Kidney (tissue), 14 donors: ENCODE data around the gene MYO16. TPM values are rescaled to one million over a fixed set of nuclear protein-coding genes. Genes with fewer than 3 reads are reported as not detected.

ENCODE experiments used
- DNase-seq, 5 donors: peaks; one replicate each; pipeline ENCODE4 v3.0.0-alpha.2; 2013 to 2020
- FAIRE-seq: peaks from 2 replicates; lab custom pipeline; 2012; peaks lifted over from hg19 to GRCh38; lab: Jason Lieb, UNC
- H3K27ac ChIP-seq, 2 donors: one replicate each; pipeline ENCODE4 v1.7.0; 2013; ENCODE audit warnings: low read depth in 2 of 2, low read length in 2 of 2, inconsistent platforms in 1 of 2
- H3K27me3 ChIP-seq: one replicate; pipeline ENCODE4 v1.7.1; 2013; ENCODE audit warnings: low read length, inconsistent platforms; ENCODE audit not compliant: control insufficient read depth, insufficient read depth
- H3K36me3 ChIP-seq, 3 donors: one replicate each; pipeline versions ENCODE4 v1.7.0 to v1.7.1; 2013; ENCODE audit warnings: low read length in 3 of 3, control low read depth in 1 of 3, inconsistent platforms in 1 of 3; ENCODE audit not compliant: insufficient read depth in 3 of 3, control insufficient read depth in 2 of 3
- H3K4me1 ChIP-seq, 3 donors: one replicate each; pipeline versions ENCODE4 v1.7.0 to v1.7.1; 2013; ENCODE audit warnings: low read length in 3 of 3, inconsistent platforms in 1 of 3, low read depth in 1 of 3; ENCODE audit not compliant: control insufficient read depth in 2 of 3, insufficient read depth in 2 of 3
- H3K4me3 ChIP-seq, 3 donors: one replicate each; pipeline versions ENCODE4 v1.7.0 to v1.8.1; 2013; ENCODE audit warnings: low read length in 3 of 3, control low read depth in 1 of 3, inconsistent platforms in 1 of 3
- H3K9ac ChIP-seq, 3 donors: one replicate each; pipeline versions ENCODE4 v1.7.0 to v1.7.1; 2013; ENCODE audit warnings: low read length in 3 of 3, control low read depth in 1 of 3, inconsistent platforms in 1 of 3
- H3K9me3 ChIP-seq, 3 donors: one replicate each; pipeline versions ENCODE4 v1.7.0 to v1.7.1; 2013; ENCODE audit warnings: low read length in 3 of 3, control low read depth in 1 of 3, inconsistent platforms in 1 of 3; ENCODE audit not compliant: control insufficient read depth in 2 of 3, insufficient read depth in 1 of 3
- CTCF ChIP-seq: IDR thresholded peaks from 3 replicates; pipeline ENCODE4 v1.5.1; 2012; ENCODE audit warnings: mild to moderate bottlenecking, moderate library complexity, borderline replicate concordance; ENCODE audit not compliant: insufficient read depth; ENCODE audit errors: extremely low read depth
- intact Hi-C: fragments of 100-400 bp; cut with DNase I; formaldehyde crosslinking; loops from one replicate; pipeline ENCODE4 v1.11.1; 2022
- polyA plus RNA-seq: library from polyadenylated mRNA; stranded (reverse); fragments of 350-450 nt; fragmentation: Illumina TruSeq; extraction: RNeasy Lipid Tissue Mini Kit (QIAGEN cat#74804); gene quantifications from one replicate; pipeline ENCODE4 v1.2.3, GENCODE V29; 2014; ENCODE audit warnings: low read depth, low replicate concordance; ENCODE audit not compliant: insufficient read depth
- total RNA-seq: library from RNA; stranded (reverse); fragmentation: NEBNext Ultra II Directional; extraction: Animal tissue kit (Norgen Biotek cat#: 25700); gene quantifications from one replicate; pipeline ENCODE4 v1.2.1, GENCODE V29; 2021
- donor health status: control.
- donor health status: control.
- donor health status: control.
- donor health status: control.
- donor health status: control.
- donor health status: DM: yes; HTN: yes; CAD: no.
- donor health status: Normal renal cell carcinoma (clear cell type).

MYO16 gene
- total and polyA plus RNA-seq, 2 donors from 2014 or later: 0.22 to 0.43 TPM

- Histone ChIP-seq H3K4me3 (no peak overlapping the region), H3K27me3 (no peaks in the 10 kb centered on the region), H3K9me3 (no peaks in the 10 kb centered on the region), H3K27ac (no peak overlapping the region), H3K9ac (no peak overlapping the region), H3K36me3 (no peaks in the 10 kb centered on the region), H3K4me1 (no peaks in the 10 kb centered on the region)
- FAIRE-seq (no peak), DNase-seq (peak in 1 of 5 donors; percentile 27)
- TF ChIP-seq CTCF: no peak
- intact Hi-C loops: no loop called here
These were observed 526.9 kb downstream of the MYO16 start for GRCh38 chr13:109156181-109156935.

GRCh38 chr13:109157275-109157674, 527.9 kb downstream of the MYO16 start:
- Histone ChIP-seq H3K36me3 (no peaks in the 10 kb centered on the region), H3K9me3 (no peaks in the 10 kb centered on the region), H3K4me1 (no peaks in the 10 kb centered on the region), H3K27ac (no peak overlapping the region), H3K9ac (no peak overlapping the region), H3K4me3 (no peak overlapping the region), H3K27me3 (no peaks in the 10 kb centered on the region)
- FAIRE-seq: no peak
- no peak for TF ChIP-seq CTCF
- peak in 3 of 5 donors; percentile 28 to 55 (median 52) for DNase-seq
- intact Hi-C loops: no loop called here

GRCh38 chr13:109158383-109158782, 529.0 kb downstream of the MYO16 start:
- TF ChIP-seq CTCF: no peak
- no peak overlapping the region for H3K27ac ChIP-seq
- no peaks in the 10 kb centered on the region for H3K36me3 ChIP-seq
- H3K4me3 ChIP-seq: no peak overlapping the region
- DNase-seq (no peak), FAIRE-seq (no peak)
- no peaks in the 10 kb centered on the region for H3K4me1 ChIP-seq
- H3K9me3 ChIP-seq: no peaks in the 10 kb centered on the region
- no peak overlapping the region for H3K9ac ChIP-seq
- H3K27me3 ChIP-seq: no peaks in the 10 kb centered on the region
- intact Hi-C loops: no loop called here
